ENCODE data around the gene HECW1. TPM values are rescaled to one million over a fixed set of nuclear protein-coding genes. Genes with fewer than 3 reads are reported as not detected.
"Not testable (repeated sequence)": the region's sequence is repeated elsewhere in the genome, so short reads cannot be mapped to it uniquely, and the experiment has no call there.

HECW1 gene
- total and polyA plus RNA-seq, 2 of the 8 experiments (the other 6 are each of a cell fraction or from before 2014, with no cell fraction given) = 2.9 to 12.7 TPM

DNA sequence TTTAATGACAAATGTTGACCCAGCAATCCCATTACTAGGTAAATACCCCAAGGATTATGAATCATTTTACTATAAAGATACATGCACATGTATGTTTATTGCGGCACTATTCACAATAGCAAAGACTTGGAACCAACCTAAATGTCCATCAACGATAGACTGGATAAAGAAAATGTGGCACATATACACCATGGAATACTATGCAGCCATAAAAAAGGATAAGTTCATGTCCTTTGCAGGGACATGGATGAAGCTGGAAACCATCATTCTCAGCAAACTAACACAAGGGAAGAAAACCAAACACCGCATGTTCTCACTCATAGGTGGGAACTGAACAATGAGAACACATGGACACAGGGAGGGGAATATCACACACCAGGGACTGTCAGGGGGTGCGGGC is 38.6 kb upstream of the HECW1 start:
- CTCF ChIA-PET (ENCODE audit: partially characterized antibody) = interaction anchor here (1.0 to 3.8 kb wide), 6 partner anchors 22 to 179 kb away, joined by 3 to 15 read pairs (median 4); partner anchors contain the start of gene HECW1

More for the DNA sequence above, 38.6 kb upstream of the HECW1 start:
- not testable (repeated sequence) for H4K20me1 ChIP-seq (replicated peaks in 1 of 2; ENCODE audit: control insufficient read depth in 1 of 2, insufficient read depth in 2 of 2, low read length in 2 of 2); H2BK5ac ChIP-seq (ENCODE audit: low read depth, low read length); H3K4ac ChIP-seq (replicated peaks; ENCODE audit: insufficient read length, low read depth, low read length); H2BK12ac ChIP-seq (ENCODE audit: low read depth, low read length); H3K56ac ChIP-seq (replicated peaks; ENCODE audit: insufficient read length, low read depth, low read length); H2BK120ac ChIP-seq (replicated peaks; ENCODE audit: low read depth, low read length); H4K91ac ChIP-seq (replicated peaks; ENCODE audit: insufficient read length, low read length); H3K23ac ChIP-seq (ENCODE audit: insufficient read length); FAIRE-seq; H2AFZ ChIP-seq (ENCODE audit: low read length); H4K5ac ChIP-seq (ENCODE audit: insufficient read length, low read depth, low read length); H3K9me3 ChIP-seq (ENCODE audit: insufficient read depth in 2 of 2, low read depth in 1 of 2, low read length in 1 of 2); H2BK20ac ChIP-seq (ENCODE audit: low read length); H3K14ac ChIP-seq (ENCODE audit: insufficient read length); H3K27me3 ChIP-seq (replicated peaks in 1 of 4; ENCODE audit: control insufficient read depth in 3 of 4, extremely low read depth in 1 of 4, insufficient read depth in 3 of 4, low read length in 3 of 4); H3K36me3 ChIP-seq (ENCODE audit: control insufficient read depth in 2 of 4, insufficient read depth in 4 of 4, low read length in 3 of 4); H3K4me3 ChIP-seq (ENCODE audit: extremely low read depth in 1 of 4, insufficient read depth in 2 of 4, low read depth in 3 of 4, low read length in 4 of 4); H3K18ac ChIP-seq (ENCODE audit: extremely low read depth, low read length); H3K27ac ChIP-seq (ENCODE audit: low read depth, low read length); H3K23me2 ChIP-seq (ENCODE audit: low read depth, low read length); H3K4me2 ChIP-seq (ENCODE audit: insufficient read depth in 1 of 2, low read depth in 2 of 2, low read length in 2 of 2); H2AK5ac ChIP-seq (ENCODE audit: low read depth, low read length); H2BK15ac ChIP-seq (ENCODE audit: low read length); H3K9ac ChIP-seq (replicated peaks in 1 of 4; ENCODE audit: extremely low read depth in 1 of 4, low read depth in 3 of 4, low read length in 3 of 4); H3K79me1 ChIP-seq (ENCODE audit: low read depth, low read length); DNase-seq (ENCODE audit: low read depth in 1 of 2, low spot score in 2 of 2); H3K79me2 ChIP-seq (ENCODE audit: control insufficient read depth in 1 of 2, insufficient read depth in 2 of 2, low read length in 2 of 2); H4K8ac ChIP-seq (ENCODE audit: extremely low read depth, insufficient read depth, low read length); H3K4me1 ChIP-seq (replicated peaks in 1 of 4; ENCODE audit: control insufficient read depth in 3 of 4, insufficient read depth in 4 of 4, low read length in 3 of 4)
- POLR2A ChIA-PET (ENCODE audit: partially characterized antibody) = interaction anchor here (0.9 kb wide), 1 partner anchor 17 kb away, joined by 4 read pairs; no protein-coding TSS in a partner anchor
- WGBS, 2 experiments (ENCODE audit: extremely low coverage in 1 of 2, insufficient coverage in 1 of 2, insufficient read length in 1 of 2, insufficient replicate concordance in 2 of 2, low coverage in 1 of 2, low lambda C conversion rate in 2 of 2, missing lambda C conversion rate in 1 of 2) = 89% methylated on average over 4 of the region's 4 CpGs; no CpG with 5 or more reads in 1 of the 2 experiments

Measured in H1 (cell line).